RWPE1 (cell line): Measurements from ENCODE around the gene PTGDR2.

Experiments
- CTCF ChIA-PET: fragments of 350-600 bp; sonication (Branson Sonifier 250); formaldehyde crosslinking; extraction: SDS; loops from one replicate; lab custom pipeline; 2021; lab: Yijun Ruan, JAX
- POLR2A ChIA-PET: fragments of 400-600 bp; formaldehyde crosslinking; extraction: SDS; loops from one replicate; lab custom pipeline; 2020; ENCODE audit warnings: antibody characterized with exemption; ENCODE audit not compliant: low non-redundant PET; lab: Yijun Ruan, JAX
- DNase-seq: peaks from one replicate; pipeline ENCODE4 v3.0.0; 2012; ENCODE audit warnings: low spot score
- H3K27ac ChIP-seq: fragments of 450-650 bp; 2 replicates; pipeline ENCODE4 v1.5.1; 2017
- TF ChIP-seq, protein P1 (sequence below): fragments of 450-650 bp; conservative IDR thresholded peaks from 2 replicates; pipeline ENCODE4 v1.5.1; 2017; ENCODE audit warnings: low read depth, mild to moderate bottlenecking

Gene PTGDR2

DNA sequence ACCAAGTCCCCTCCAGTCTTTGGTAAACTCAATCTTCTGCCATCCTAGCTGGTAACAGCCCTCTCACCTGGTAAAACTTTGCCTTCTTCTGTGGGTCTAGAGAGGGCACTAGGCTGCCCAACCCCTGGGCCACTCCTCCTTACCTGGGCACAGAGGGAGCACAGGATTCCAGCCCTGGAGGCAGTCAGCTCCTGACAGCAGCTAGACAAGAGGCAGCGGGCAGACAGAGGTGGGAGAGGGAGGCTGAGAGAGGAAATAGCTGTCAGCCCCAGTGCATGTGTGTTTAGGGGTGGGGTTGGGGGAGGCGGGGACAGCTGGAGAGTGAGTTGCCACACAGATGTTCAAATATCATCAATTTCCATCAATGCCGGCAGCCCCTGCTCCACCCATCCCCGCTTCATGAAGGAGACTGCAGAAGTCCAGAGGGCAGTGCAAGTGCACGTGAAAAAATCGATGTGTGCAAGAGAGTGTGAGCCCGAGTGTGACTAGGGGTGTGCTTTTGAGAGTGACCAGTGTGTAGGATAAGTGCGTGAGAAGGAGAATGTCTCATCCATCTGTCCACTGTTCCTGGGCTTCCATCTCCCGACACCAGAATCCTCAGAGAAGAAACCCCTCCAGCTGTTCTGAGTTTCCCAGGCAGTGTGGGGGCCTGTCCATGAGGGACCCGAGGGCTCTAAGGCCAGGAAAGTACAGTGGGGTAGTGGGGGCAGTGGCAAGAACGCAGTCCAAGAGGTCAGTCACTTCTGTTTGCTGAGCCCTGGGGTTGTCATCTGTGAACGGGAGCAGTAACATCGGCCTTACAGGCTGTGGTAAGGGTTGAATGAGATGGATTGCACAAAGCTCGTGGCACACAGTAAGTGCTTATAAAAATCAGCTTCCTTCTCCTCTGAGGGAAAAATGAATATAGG is at the start of gene PTGDR2:
TSS of gene PTGDR2 (minus strand) at position 225 of the 908 bp plus-strand sequence. CDS start 2,228 bp downstream, outside the sequence.
- POLR2A ChIA-PET: no interaction called here
- DNase-seq: no peak
- no peak within 1 kb of the TSS for H3K27ac ChIP-seq
- CTCF ChIA-PET: no interaction called here
- TF ChIP-seq, protein P1, sequence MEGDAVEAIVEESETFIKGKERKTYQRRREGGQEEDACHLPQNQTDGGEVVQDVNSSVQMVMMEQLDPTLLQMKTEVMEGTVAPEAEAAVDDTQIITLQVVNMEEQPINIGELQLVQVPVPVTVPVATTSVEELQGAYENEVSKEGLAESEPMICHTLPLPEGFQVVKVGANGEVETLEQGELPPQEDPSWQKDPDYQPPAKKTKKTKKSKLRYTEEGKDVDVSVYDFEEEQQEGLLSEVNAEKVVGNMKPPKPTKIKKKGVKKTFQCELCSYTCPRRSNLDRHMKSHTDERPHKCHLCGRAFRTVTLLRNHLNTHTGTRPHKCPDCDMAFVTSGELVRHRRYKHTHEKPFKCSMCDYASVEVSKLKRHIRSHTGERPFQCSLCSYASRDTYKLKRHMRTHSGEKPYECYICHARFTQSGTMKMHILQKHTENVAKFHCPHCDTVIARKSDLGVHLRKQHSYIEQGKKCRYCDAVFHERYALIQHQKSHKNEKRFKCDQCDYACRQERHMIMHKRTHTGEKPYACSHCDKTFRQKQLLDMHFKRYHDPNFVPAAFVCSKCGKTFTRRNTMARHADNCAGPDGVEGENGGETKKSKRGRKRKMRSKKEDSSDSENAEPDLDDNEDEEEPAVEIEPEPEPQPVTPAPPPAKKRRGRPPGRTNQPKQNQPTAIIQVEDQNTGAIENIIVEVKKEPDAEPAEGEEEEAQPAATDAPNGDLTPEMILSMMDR: no peak

DNA sequence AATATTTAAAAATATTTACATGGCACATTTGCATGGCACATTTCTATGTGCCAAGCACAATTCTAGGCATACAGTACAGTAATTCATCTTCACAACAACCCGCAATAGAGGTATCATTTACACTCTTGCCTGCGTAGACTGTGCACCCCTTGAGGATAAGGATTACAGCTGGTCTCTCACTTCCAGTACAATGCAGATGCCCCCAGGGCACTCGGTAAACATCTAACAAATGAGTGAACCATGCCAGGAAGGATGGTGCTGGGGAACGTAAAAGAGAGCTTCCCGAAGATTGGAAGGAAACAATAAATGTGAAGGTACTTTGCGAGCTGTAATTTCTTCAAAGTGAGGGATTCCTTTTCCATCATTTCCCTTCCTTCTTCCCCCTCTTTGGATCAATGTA is 49.3 kb upstream of the PTGDR2 start:
- no peak for DNase-seq
- TF ChIP-seq, protein P1: no peak

DNA sequence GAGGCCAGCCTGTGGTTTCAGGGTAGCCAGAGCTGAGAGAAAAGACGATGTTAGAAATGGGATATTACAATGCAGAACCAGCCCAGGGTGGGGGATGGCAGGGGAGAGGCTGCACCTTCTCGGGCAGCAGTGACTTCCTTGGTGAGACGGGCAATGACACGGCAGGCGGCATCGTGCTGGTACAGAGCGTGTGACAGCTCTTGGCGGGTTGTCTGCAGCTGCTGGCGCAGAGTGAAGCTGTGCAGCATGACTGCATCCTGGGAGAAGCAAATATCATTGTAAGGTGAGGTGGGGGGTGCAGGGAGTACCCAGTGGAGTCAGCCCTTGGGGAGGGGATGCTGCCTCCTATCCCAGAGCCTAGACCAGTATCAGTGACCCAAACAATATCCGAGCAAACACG is 46.9 kb upstream of the PTGDR2 start:
- no peak for DNase-seq
- H3K27ac ChIP-seq: no peak overlapping the region
- ChIA-PET POLR2A (no interaction called here), CTCF (interaction anchor here (0.5 to 1.6 kb wide), 2 partner anchors 127 to 391 kb away, joined by 4 to 5 read pairs; no protein-coding TSS in a partner anchor)
- TF ChIP-seq, protein P1: no peak

More for the DNA sequence above, 49.3 kb upstream of the PTGDR2 start:
- H3K27ac ChIP-seq: no peak overlapping the region
- POLR2A ChIA-PET: no interaction called here
- CTCF ChIA-PET: interaction anchor here (0.6 to 1.6 kb wide), 4 partner anchors 33 to 88 kb away, joined by 3 to 5 read pairs (median 4); no protein-coding TSS in a partner anchor

DNA sequence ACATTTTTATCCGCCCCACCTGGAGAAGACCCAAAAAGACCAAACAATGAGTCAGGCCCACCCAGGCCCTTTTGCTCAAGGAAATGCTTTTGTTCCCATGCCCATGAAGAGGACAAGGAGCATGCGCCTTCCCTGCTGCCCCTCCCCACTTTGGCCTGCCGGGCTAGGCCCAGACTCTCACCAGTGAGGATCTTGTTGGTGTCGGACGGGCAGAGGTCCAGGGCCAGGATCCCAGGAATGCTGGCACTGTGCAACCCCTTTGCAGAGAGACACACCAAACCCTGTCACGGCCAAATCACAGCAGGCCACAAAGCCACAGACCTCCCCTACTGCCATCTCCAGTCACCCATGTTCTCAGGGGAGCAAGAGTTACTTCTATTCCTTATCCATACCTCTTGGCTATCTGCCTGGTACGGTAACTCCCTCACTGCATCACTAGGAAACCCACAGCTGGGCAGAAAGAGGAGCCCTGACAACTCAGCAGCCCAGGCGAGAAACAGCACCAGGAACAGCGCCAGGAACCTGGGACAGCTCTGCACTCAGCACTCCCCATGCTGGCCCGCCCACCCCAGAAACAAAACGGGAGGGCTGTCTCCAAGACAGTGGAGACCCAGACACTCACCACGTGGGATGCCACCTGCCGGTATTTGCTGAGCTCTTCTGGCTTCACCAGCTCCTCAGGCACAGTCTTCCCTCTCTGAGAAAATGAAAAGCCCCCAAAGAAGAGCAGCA is 45.1 kb upstream of the PTGDR2 start:
- POLR2A ChIA-PET: no interaction called here
- CTCF ChIA-PET: interaction anchor here (0.8 to 1.6 kb wide), 4 partner anchors 13 to 273 kb away, joined by 3 to 6 read pairs (median 5); no protein-coding TSS in a partner anchor
- DNase-seq: no peak

DNA sequence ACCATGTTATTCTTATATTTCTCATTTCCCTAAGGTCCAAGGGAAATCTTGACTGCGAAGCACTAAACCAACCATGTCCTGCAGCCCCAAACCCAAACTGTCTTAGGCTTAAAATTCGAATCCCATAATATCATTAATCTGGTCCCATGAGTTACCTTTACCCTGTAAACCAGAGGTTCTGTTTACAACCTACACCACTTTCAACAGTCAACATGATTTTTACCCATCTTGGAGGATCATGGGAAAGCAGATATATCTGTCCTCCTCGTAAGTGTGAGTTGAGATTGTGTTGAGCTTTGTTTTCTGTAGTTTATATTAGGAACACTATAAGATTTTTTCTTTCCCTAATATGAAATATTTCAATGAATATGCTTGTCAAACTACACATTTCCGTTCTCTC is 44.2 kb upstream of the PTGDR2 start:
- TF ChIP-seq, protein P1: no peak

More for the DNA sequence above, 45.1 kb upstream of the PTGDR2 start:
- H3K27ac ChIP-seq: peak overlapping the region; percentile 46
- TF ChIP-seq, protein P1: no peak

More for the DNA sequence above, 44.2 kb upstream of the PTGDR2 start:
- ChIA-PET CTCF (interaction anchor here (0.6 to 3.1 kb wide), 16 partner anchors 10 to 586 kb away, joined by 3 to 25 read pairs (median 4); no protein-coding TSS in a partner anchor), POLR2A (no interaction called here)
- peak overlapping the region; percentile 46; the same call in 1 of the 2 replicates for H3K27ac ChIP-seq
- DNase-seq: no peak
